ENCODE results near the gene ZNF277.

Gene ZNF277

GRCh38 chr7:112338786-112339185, 132.3 kb downstream of the ZNF277 start:
- no peak overlapping the region for H3K4me3 ChIP-seq (ENCODE audit: low read length)
- no peak for DNase-seq (ENCODE audit: low read depth)
- TF ChIP-seq CTCF (conservative IDR thresholded peaks at IDR 0.05; ENCODE audit: low read length): no peak

GRCh38 chr7:112341464-112341863, 135.0 kb downstream of the ZNF277 start:
- DNase-seq (ENCODE audit: low read depth): no peak
- H3K4me3 ChIP-seq (ENCODE audit: low read length): no peak overlapping the region
- no peak for TF ChIP-seq CTCF (conservative IDR thresholded peaks at IDR 0.05; ENCODE audit: low read length)

- no peak for TF ChIP-seq CTCF (conservative IDR thresholded peaks at IDR 0.05; ENCODE audit: low read length)
- DNase-seq (ENCODE audit: low read depth): no peak
Observed at GRCh38 chr7:112346381-112347060, 140.0 kb downstream of the ZNF277 start.

GRCh38 chr7:112347088-112347487, 140.6 kb downstream of the ZNF277 start:
- H3K4me3 ChIP-seq (ENCODE audit: low read length): no peak overlapping the region
- no peak for DNase-seq (ENCODE audit: low read depth)
- no peak for TF ChIP-seq CTCF (conservative IDR thresholded peaks at IDR 0.05; ENCODE audit: low read length)

More at GRCh38 chr7:112346381-112347060, 140.0 kb downstream of the ZNF277 start:
- H3K4me3 ChIP-seq (ENCODE audit: low read length): no peak overlapping the region

GRCh38 chr7:112350585-112350984, 144.1 kb downstream of the ZNF277 start:
- no peak for DNase-seq (ENCODE audit: low read depth)
- TF ChIP-seq CTCF (conservative IDR thresholded peaks at IDR 0.05; ENCODE audit: low read length): no peak

GRCh38 chr7:112356596-112356995, 150.1 kb downstream of the ZNF277 start:
- DNase-seq (ENCODE audit: low read depth): no peak
- H3K4me3 ChIP-seq (ENCODE audit: low read length): no peak overlapping the region
- TF ChIP-seq CTCF (conservative IDR thresholded peaks at IDR 0.05; ENCODE audit: low read length): no peak

More at GRCh38 chr7:112350585-112350984, 144.1 kb downstream of the ZNF277 start:
- no peak overlapping the region for H3K4me3 ChIP-seq (ENCODE audit: low read length)

- DNase-seq (ENCODE audit: low read depth): no peak
- no peak overlapping the region for H3K4me3 ChIP-seq (ENCODE audit: low read length)
- TF ChIP-seq CTCF (conservative IDR thresholded peaks at IDR 0.05; ENCODE audit: low read length): no peak
Observed at GRCh38 chr7:112357136-112357535, 150.6 kb downstream of the ZNF277 start.

All from AG10803 (cell line).